ENCODE data around the gene ROCK2.
"Not testable (repeated sequence)": the region's sequence is repeated elsewhere in the genome, so short reads cannot be mapped to it uniquely, and the experiment has no call there.

Gene ROCK2

DNA sequence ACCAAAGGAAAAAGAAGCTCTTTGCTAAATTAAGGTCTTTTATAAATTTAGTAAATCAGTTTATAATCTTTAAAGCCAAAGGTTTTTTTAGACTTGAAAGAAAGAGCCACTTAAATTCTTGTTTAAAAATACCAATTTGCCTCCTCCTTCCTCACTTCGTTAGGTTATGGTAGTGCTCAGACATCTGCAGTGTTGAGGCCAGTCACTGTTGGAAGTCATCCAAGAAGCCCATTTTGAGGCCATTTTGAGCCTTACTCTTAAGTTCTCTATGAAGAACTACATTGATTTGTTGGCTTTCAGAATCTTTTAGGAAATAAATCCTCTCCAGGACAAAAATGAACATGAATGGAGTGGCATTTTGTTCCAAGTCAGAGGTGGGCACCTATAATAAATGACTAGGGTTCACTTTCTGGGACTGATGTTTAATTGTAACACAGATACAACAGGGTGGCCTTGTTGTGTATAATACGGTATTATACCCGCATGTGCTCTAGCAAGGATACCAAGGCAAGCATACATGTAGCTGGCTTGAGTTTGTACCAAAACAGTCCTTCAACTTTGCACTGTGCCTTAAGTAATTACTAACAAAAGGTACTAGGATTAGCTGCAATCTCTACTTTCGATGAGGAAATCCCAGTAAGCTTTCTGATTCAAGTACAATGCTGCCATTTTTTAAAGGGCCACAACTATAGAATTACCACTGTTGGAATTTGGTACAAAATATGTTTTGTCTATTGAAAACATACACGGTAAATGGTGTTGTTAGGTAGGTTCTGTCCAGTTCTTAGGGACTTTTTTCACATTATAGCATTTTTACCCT is 166.4 kb downstream of the ROCK2 start:
- no peak for DNase-seq (ENCODE audit: low spot score)

DNA sequence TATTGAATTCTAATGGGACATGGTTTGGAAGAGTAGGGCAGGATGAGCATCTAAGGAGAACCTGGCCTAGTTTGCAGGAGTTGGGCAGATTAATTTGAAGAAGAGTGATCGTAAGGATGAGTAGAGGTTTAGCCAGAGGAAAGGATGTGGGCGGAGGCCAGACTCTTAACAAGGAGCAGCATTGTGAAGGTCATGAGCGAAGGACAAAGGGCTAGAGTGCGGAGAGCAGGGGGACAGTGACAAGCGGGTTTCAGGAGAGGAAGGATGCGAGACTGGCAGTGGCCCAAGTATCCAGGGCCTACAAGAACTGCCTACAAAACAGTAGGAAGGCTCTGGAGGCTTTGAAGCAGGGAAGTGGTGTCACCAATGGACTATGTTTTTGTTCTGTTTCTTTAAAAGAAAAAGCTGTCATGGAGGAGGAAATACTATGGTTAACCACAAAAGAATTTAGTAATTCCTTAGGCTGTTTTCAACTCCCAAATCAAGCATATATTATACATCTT is 169.1 kb downstream of the ROCK2 start:
- no peak for DNase-seq (ENCODE audit: low spot score)

DNA sequence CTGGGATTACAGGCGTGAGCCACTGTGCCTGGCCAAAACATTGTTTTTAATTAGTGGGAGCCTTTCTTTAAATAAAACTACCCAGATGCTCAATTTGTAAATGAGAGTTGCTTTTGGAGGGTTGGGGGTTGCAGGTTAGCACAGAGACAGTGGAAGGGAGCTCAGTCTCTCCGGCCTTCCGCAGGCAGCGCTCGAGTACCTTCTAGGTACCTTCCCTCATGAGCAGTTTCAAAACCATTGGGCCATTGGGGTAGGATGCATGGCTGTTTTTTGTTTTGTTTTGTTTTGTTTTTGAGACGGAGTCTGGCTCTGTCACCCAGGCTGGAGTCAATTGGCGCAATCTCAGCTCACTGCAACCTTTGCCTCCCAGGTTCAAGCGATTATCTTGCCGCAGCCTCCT is 170.2 kb downstream of the ROCK2 start:
- DNase-seq (ENCODE audit: low spot score) = no peak

DNA sequence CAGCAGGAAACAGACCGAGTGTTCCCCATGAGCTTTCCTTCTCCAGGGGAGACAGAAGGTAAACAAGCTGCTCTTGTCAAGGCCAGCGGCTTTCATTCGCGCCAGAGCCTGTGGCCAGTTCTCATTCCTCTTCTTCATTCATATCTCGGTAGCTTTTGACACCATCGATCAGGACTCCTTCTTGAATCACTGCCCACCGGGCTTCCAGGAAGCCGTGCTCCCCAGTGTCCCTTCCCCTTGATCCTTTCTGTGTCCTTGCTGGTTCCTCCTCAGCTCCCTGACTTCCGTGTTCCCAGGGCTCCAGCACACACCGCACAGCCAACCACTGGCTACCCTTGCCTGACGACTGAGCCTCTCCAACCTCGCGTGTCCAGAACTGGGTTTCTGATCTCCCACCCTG is 175.1 kb downstream of the ROCK2 start:
- no peak for DNase-seq (ENCODE audit: low spot score)

DNA sequence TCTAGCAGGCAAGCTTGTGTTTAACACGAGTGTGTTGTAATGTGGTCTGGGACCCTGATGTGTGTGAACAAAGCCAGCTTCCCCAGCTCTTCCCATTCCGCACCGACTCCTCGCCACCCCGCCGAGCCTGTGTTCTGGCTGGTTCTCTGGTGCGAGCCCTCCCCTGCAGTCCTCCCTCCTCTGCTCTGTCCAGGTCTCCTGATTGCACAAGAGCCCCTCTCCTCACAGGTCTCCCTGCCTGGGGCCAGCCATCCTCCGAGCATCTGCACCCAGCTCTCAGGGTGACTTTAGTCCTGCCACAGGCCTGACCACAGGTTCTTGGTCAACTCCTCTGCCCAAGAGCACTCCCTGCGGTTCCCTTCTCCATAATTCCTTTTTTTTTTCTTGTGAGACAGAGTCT is 175.9 kb downstream of the ROCK2 start:
- DNase-seq (ENCODE audit: low spot score) = no peak

DNA sequence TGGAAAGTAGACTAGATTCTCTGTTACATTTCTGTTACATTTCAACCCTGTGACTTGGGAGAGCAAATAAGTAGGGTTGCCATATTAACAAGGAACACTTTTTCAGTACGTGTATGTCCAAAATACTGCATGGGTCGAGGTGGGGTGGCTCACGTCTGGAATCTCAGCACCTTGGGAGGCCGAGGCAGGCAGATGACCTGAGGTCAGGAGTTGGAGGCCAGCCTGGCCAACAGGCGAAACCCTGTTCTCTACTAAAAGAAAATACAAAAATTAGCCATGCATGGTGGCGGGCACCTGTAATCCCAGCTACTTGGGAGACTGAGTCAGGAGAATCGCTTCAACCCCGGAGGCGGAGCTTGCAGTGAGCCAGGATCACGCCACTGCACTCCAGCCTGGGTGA is 178.0 kb downstream of the ROCK2 start:
- no peak for DNase-seq (ENCODE audit: low spot score)

DNA sequence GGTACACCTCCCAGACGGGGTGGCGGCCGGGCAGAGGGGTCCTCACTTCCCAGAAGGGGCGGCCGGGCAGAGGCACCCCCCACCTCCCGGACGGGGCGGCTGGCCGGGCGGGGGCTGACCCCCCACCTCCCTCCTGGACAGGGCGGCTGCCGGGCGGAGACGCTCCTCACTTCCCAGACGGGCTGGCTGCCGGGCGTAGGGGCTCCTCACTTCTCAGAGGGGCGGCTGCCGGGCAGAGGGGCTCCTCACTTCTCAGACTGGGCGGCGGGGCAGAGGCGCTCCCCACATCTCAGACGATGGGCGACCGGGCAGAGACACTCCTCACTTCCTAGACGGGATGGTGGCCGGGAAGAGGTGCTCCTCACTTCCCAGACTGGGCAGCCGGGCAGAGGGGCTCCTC is 179.4 kb downstream of the ROCK2 start:
- not testable (repeated sequence) for DNase-seq (ENCODE audit: low spot score)

DNA sequence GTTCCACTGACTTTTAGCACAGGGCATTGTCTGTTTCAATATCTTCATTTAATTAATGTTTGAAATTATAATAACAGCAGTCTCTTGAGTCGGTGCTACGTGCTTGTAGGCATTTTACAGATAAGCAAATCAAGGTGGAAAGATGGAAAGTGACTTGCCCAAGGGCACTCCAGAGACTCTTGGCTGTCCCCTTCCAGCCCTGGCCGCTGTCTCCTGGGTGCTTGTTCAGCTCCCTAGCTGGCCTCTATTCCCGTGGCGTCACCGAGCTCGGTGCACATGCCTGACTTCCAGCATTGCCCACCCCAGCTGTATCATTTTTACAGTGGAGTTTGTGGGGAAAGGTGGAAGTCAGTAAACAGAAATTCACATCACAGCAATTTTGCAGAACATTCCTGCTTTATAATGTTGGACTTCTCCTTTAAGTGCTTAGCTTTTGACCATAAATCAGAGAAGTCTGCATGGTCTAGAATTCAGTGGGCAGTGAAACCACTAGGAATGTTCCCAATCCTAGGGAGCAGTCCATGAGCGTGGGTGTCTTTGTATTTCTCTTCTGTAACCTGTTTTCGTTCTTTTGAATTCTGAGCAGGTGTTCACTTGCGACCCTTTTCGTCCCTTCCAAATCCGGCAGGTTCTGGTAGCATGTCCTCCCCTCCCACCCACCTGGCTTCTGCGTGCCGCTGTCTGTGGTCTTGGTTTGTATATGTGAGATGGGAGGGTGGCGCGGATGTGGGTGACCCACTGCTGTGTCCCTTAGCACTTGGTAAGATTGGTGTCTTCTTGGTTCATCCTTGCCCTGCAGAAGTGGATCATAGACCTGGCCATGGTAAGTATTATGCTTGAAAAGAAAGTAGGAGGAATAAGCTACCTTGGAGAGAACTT is 180.8 kb downstream of the ROCK2 start:
- DNase-seq (ENCODE audit: low spot score) = no peak

DNA sequence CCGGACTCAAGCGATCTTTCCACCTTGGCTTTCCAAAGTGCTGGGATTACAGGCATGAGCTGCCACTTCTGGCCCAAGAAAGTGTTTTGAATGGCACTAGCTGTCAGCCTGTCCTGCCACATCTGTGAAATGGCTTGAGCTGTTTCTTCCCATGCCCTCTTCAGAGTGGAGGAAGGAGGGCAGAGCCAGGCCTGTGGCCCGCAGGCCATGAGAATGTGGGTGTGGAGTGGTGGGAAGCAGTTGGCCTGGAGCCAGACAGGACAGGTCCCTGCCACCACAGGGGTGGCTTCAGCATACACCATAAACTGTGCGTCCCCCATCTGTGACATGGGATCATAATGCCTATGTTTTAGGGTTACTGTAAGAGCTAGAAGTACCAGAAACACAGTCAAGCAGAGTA is 182.7 kb downstream of the ROCK2 start:
- no peak for DNase-seq (ENCODE audit: low spot score)

DNA sequence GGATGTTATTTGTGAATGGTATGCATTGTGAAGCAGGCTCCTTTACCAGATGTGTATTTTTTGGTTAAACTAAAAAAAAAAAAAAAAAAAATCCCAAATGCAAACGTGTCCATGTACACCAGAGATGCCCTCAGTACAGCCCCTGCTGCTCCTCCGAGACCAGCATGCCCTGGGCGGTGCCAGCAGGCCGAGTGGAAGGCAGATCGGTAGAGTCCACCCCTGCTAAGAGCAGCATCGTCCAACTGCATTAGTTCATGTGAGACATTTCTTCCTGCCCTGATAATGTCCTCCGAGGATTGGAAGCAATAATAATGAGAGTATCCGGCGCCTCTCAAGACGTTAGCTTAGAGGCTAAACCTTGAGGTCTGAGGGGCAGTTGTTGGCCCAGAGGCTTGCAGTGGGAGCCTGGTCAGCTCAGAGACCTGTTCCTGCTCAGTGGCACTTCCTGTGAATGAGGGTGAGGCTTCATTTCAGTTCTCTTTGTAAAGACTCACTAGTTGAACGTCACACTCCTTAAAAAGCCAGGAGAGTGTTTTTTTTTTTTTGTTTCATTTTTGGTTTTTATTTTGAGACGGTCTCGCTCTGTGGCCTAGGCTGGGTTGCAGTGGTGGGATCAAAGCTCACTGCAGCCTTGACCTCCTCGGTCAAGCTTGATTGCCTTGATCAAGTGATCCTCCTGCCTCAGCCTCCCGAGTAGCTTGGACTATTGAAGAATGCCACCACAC is 183.5 kb downstream of the ROCK2 start:
- DNase-seq (ENCODE audit: low spot score) = no peak

DNA sequence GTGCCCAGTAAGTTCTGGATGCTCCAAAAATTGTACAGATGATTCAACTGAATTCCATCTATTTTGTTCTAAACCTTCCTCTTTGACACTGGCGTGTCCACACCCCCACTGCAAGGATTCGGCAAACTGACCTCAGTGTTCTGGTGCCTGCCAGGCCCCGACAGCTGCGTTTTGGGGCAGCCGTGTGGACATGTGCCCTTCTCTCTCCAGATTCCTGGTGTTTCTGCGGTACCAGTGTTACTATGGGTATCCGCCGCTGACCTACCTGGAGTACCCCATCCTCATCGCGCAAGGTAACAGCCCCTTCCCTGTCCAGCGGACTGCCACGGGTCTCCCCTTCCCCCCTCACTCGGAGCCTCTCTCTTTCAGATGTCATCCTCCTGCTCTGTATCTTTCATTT is 184.2 kb downstream of the ROCK2 start:
- no peak for DNase-seq (ENCODE audit: low spot score)

DNA sequence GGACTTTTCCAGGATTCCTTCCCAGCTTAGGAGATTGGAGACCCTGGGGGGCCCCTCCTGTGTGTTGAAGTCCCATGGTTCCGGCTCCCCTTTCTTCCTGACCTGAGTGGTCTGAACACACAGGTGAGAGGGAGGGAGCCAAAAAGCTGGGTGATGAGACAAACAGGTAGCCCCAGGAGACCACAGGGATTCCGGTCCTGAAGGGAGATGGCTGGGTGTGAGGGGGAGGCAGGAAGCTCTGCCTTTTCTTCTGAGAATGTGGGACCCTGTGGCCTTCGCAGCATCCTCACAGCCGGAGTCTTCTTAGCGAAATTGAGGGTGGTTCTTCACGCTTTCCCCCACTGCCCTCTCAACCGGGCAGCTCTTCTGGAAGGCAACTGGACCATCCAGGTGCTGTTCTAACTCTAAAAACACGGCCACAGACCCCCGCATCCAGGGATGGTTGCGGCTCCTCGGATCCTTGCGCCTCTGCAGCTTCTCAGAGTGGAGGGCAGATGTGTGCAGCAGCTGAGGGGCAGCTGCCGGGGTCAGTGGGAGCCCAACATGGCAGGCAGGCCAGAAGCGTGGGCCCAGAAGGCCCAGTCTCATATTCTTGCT is 184.8 kb downstream of the ROCK2 start:
- DNase-seq (ENCODE audit: low spot score) = no peak

DNA sequence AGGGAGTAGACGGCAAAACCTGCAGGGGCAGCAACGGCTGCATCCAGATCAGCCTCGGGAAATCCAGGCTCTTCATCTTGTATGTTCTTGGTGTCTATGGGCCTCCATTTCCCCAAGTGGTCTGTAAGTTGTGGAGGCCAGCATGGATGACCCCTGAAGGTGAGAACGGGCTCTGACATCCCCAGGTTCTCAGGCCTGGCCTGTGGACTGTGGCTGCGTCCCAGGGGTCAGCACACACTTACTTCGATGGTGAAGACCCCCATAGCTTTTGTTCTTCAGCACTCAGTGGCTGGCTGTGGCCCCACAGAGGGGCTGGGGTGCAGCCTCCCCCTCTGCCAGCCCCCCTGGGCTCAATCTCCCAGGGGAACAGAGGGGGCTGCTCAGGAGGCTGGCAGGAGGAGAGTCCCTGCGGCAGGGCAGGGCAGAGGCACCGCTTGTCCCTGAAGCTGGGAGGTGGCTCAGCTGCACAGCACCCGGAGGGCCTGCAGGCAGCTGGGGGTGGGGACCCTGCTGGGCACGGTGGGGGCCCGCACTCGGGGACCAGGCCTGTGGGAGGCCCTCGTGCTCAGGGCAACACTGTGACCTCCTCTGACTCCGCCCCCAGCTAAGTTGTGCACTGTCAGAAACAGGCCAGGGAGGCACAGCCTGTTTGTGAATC is 185.4 kb downstream of the ROCK2 start:
- no peak for DNase-seq (ENCODE audit: low spot score)

DNA sequence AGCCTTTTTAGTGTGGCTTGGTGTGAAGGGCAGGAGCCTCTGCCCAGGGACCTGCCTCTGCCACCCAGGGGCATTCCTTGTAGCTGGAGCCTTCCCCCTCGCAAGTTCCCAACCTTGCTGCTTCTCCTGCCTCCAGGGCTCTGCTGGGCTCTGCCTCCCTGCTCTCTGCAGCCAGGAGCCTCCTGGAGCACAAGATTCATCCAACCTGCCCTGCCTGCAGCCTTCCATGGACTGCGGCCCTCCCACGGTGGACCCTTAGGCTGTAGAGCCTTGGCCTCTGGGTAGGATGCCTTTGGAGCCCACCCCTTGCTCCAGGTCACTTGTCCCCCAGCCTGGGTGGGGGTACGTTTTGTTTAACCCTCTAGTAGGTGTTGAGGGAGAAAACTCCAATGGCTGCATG is 186.7 kb downstream of the ROCK2 start:
- DNase-seq (ENCODE audit: low spot score) = no peak

DNA sequence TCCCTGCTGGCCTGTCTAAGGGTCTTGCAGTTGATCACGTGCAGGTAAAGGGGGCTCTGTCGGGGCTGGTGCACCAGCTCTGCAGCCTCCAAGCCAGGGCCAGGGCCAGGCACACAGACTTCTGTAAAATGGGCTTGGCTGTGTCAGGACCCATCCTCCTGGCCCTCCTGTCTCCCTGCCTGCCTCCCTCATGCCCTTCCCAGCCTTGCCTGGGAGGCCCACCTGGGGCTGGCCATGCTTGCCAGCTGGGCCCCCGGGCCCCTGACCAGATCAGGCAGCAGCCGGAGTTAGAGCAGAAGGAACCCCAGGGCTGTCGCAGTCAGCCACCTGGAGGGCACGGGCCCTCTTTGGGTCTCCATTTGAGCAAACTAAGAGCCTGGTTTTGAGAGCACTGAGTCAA is 187.1 kb downstream of the ROCK2 start:
- DNase-seq (ENCODE audit: low spot score) = no peak

DNA sequence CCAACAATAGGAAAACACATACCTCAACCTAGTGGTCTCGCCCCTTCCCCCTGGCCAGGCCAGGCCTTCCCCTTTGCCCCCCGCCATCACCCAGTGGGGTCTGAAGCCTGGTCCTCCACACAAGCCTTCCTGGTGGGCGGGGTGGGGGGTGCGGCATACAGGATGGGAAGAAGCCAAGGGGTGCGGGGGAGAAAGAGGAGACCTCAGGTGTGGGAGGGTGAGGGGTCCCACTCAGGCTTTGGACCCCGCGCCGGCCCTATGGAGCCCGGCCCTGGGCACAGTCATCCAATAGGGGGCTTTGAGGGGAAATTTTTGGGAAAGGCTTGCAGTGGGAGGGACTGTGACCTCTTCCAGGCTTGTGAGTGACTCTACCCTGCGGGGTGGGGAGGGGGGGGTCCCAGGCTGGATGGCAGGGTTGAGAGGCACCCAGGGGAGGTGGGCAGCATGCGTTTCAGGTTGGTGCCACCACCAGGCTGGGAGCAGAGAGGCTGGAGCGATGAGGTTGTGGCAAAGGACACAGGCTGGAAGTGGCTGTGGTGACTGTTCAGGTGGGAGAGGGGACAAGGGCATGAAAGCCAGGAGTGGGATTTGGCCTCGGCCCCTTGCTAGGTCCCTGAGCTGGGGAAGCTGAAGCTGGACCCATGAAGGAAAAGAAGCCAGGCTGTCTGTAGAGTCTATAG is 187.9 kb downstream of the ROCK2 start:
- DNase-seq (ENCODE audit: low spot score) = no peak

DNA sequence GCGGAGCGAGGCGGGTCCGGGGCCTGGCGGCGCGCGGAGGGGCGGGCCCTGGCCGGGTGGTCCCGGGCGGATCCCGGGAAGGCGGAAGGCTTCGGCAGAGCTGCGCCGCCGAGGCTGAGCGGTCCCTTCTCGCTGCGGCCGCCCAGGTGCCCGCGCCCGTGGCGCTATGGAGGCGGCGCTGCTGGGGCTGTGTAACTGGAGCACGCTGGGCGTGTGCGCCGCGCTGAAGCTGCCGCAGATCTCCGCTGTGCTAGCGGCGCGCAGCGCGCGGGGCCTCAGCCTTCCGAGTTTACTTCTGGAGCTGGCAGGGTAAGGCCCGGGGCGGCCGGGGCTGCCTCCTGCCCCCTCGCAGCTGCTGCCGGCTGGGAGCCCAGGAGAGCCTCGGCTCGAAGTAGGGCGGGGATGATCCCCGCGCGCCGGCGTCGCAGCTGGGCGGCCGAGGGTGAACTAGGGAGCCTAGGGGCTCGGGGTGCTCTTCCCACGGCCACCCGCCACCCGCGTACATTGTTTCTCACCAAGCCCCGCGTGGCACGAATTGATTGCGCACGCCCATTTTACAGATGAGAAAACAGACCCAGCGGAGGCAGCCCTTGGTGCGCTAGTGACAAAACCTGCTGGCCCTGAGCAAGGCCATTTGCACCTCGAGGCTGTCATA is 188.9 kb downstream of the ROCK2 start, which contains the start of gene SLC66A3:
Gene SLC66A3, plus strand, starts transcription at position 87 of the 655 bp plus-strand sequence. Its CDS starts 80 bp downstream, at position 167.
- no peak for DNase-seq (ENCODE audit: low spot score)

DNA sequence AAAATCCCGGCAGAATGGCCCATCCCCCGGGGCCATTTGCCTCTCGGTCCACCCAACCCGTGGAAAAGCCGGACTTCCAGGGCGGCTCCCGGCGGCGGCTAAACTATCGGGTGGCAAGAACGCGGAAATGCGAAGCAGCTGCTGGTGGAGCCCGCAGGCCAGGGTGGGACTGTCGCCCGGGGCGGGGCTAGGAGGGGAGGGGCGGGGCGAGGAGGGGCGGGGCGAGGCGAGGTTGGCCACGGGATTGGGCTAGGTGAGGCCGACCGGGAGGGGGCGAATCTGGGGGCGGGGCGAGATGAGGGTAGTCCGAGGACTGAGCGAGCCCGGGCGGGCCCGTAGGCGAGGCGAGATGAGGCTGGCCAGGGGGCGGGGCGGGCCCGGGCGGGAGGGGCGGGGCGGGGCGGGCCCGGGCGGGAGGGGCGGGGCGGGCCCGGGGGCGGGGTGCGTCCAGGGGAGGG is 189.5 kb downstream of the ROCK2 start:
- peak; percentile 97 for DNase-seq (ENCODE audit: low spot score)

DNA sequence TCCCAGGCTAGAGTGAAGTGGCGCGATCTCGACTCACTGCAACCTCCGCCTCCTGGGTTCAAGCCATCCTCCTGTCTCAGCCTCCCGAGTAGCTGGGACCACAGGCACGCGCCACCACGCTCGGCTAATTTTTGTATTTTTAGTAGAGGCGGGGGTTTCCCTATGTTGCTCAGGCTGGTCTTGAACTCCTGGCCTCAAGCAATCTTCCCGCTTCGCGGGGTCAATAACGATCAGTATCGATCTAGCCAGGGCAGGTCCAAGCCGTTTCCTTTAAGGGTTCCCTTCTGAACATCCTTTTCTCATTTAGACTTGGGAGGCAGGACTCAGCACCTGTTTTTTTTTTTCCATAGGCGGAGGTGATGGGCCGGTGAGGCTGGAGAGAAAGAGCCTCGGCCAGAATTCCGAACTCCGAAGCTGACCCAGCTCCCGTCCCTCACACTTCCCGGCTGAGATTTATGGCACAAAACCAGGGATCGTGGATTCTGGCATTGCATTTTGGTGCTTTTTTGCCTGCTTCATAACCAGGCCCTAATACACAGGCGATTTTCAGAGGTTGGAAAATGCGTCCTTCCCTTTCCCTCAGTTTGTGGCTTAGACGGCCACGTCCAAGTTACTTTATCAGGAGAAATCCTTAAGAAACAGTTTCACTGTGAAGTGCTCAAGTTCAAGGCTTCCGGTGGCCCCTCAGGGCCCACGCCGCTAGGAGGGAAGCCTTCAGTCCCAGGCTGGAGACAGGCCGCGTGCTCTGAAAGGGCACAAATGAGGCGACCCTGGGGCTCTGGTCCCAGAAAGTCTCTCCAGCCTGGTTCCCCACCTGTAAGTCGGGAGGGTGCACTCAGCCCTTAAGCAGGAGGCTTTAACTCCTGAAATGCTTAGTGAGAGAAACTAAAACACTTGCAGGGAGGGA is 190.2 kb downstream of the ROCK2 start:
- DNase-seq (ENCODE audit: low spot score) = no peak

Measured in Ammon's horn (tissue), 1 donor.